Mesothelial cell of epicardium (in vitro differentiated cells): ENCODE measurements around the gene COX6B2. TPM values are rescaled to one million over a fixed set of nuclear protein-coding genes. Genes with fewer than 3 reads are reported as not detected.
"Not testable (repeated sequence)": the region's sequence is repeated elsewhere in the genome, so short reads cannot be mapped to it uniquely, and the experiment has no call there.

Experiments
- DNase-seq, 2 experiments: peaks; one replicate each; pipeline ENCODE4 v3.0.0; 2021; ENCODE audit warnings: low spot score in 2 of 2; ENCODE audit not compliant: unreplicated experiment in 2 of 2
- H3K27ac Mint-ChIP-seq: 2 replicates; pipeline ENCODE4 v1.8.0; 2021; ENCODE audit warnings: mixed read lengths
- H3K27me3 Mint-ChIP-seq: 2 replicates; pipeline ENCODE4 v1.8.0; 2021; ENCODE audit warnings: low read depth, mixed read lengths
- H3K36me3 Mint-ChIP-seq: 2 replicates; pipeline ENCODE4 v1.8.0; 2021; ENCODE audit warnings: mixed read lengths
- H3K4me1 Mint-ChIP-seq: 2 replicates; pipeline ENCODE4 v1.8.0; 2021; ENCODE audit warnings: mixed read lengths
- H3K4me3 Mint-ChIP-seq: 2 replicates; pipeline ENCODE4 v1.8.0; 2021; ENCODE audit warnings: mild to moderate bottlenecking, moderate library complexity, mixed read lengths
- H3K9me3 Mint-ChIP-seq: 2 replicates; pipeline ENCODE4 v1.8.0; 2021; ENCODE audit warnings: mixed read lengths
- total RNA-seq: library from RNA; stranded (reverse); gene quantifications from 3 replicates; pipeline ENCODE4 v1.2.1, GENCODE V29; 2021
- TF ChIP-seq, protein P1 (sequence below): fragments of 200-600 bp; sonication (generic); IDR thresholded peaks from one replicate; pipeline ENCODE4 v1.5.0; 2021; ENCODE audit warnings: antibody characterized with exemption; ENCODE audit not compliant: unreplicated experiment

COX6B2 gene, protein sequence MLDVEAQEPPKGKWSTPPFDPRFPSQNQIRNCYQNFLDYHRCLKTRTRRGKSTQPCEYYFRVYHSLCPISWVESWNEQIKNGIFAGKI
- total RNA-seq = 7.3 to 11.5 TPM (median 7.3 TPM) in 3 replicates

DNA sequence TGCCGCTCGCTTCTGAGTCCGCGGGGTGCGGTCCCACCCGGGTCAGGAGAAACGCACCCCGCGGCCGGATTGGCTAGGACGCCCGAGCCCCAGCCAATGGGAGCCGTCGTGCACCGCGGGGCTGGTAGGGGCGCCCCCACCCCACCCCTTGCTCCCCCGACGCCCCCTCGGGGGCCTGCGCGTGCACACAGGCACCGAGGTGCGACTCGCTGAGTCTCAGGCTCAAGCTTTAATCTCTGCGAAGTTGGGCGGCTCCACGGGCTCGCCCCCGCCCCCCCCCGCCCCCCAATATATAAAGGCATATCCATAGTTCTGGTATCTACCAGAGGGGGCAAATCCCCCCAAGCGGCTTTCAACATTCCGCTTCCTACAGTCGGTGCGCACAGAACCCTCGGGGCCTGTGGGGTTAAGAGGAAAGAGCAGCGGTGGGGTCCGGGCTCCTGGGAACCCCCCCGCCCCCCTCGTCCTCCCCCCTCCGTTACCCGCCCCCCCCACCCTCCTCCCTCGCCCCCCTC, at the start of gene COX6B2:
Gene COX6B2 (minus strand): TSS at position 22 of the 515 bp plus-strand sequence. CDS start 198 bp downstream, outside the sequence.
- no peaks in the 10 kb centered on the region for H3K9me3 Mint-ChIP-seq
- H3K27ac Mint-ChIP-seq = peak within 1 kb of the TSS; percentile 53
- peak within 1 kb of the TSS; percentile 65 for H3K4me3 Mint-ChIP-seq
- no peaks in the 10 kb centered on the region for H3K36me3 Mint-ChIP-seq
- H3K27me3 Mint-ChIP-seq = peaks cover 68% of the 10 kb centered on the region
- no peak for DNase-seq
- TF ChIP-seq, protein P1, sequence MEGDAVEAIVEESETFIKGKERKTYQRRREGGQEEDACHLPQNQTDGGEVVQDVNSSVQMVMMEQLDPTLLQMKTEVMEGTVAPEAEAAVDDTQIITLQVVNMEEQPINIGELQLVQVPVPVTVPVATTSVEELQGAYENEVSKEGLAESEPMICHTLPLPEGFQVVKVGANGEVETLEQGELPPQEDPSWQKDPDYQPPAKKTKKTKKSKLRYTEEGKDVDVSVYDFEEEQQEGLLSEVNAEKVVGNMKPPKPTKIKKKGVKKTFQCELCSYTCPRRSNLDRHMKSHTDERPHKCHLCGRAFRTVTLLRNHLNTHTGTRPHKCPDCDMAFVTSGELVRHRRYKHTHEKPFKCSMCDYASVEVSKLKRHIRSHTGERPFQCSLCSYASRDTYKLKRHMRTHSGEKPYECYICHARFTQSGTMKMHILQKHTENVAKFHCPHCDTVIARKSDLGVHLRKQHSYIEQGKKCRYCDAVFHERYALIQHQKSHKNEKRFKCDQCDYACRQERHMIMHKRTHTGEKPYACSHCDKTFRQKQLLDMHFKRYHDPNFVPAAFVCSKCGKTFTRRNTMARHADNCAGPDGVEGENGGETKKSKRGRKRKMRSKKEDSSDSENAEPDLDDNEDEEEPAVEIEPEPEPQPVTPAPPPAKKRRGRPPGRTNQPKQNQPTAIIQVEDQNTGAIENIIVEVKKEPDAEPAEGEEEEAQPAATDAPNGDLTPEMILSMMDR = no peak
- peaks cover 21% of the 10 kb centered on the region for H3K4me1 Mint-ChIP-seq

DNA sequence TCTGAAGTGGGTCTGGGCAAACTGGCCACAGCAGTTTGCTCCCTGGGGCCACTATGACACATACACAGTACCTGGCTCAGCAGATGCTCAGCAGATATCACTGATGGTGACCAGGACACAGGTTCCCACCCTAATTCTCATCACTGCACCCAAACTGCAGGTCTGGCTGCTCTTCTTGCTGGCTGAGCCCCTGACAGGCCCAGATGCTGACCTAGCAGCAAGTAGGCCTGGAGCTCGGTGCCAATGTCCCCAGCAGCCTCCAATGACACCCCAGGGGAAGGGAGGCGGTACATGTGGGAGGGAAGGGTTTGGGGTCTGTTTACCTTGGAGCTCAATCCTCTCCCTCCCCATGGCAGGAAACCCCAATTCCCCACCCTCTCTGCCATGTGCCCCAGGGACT, 48.0 kb upstream of the COX6B2 start:
- H3K27me3 Mint-ChIP-seq = no peaks in the 10 kb centered on the region
- H3K4me3 Mint-ChIP-seq = no peak overlapping the region
- H3K27ac Mint-ChIP-seq = no peak overlapping the region
- H3K36me3 Mint-ChIP-seq = peaks cover 31% of the 10 kb centered on the region
- peaks cover 16% of the 10 kb centered on the region for H3K4me1 Mint-ChIP-seq
- H3K9me3 Mint-ChIP-seq = no peaks in the 10 kb centered on the region
- no peak for DNase-seq
- TF ChIP-seq, protein P1 = no peak

DNA sequence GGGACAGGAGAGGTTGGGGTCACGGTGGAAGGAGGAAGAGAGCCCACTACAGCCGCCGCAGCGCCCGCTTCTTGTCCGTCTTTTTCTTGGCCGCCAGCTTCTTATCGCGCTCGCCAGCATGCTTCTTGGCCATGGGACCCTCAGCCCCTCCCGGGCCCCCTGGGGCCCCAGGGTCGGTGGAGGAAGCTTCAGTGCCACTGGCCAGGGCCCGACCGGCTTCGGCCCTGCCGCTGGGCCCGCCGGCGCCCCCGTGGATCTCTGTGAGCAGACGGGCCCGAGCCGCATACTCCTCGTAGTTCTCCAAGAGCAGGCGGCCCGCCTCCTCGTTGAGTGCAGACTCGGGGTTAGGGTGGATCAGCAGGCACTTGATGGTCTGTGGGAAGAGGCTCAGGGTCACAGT, 46.9 kb upstream of the COX6B2 start:
- not testable (repeated sequence) for H3K4me3 Mint-ChIP-seq, H3K27ac Mint-ChIP-seq, H3K27me3 Mint-ChIP-seq, H3K9me3 Mint-ChIP-seq, H3K4me1 Mint-ChIP-seq, DNase-seq
- H3K36me3 Mint-ChIP-seq = peaks cover 31% of the 10 kb centered on the region

DNA sequence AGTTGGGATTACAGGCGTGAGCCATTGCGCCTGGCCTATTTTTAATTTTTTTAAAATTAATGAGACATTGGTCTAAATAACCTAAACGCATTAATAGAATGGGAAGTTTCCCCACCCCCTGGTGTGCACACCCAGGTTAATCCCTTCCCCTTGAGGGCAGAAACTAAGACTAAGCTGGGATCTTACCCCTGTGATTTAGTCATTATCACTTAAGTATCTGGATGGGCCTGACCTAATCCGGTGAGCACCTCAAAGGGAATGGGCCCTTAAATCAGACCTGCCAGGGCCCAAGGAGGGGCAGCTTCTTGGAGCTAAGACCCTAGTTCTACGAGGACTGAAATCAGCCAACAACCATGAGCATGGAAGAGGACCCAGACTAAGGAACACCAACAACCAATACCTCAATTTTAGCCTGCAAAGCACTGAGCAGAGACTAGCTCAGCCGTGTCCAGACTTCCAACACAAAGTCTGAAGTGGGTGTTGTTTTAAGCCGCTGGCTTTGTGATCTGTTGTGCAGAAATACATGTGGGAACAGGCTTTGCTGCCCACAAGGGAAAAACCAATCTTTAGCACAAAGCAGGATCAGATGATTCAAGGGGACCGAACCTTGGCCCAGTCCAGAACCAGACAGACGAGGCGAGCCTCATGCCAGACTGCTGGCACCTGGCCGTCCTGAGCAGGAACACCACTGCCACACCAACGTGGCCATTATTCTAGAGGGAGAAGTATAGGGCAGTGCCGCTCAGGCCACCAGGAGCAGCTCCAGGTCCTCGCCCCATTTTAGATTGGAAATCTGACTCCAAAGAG, 46.0 kb upstream of the COX6B2 start:
- DNase-seq = no peak
- Mint-ChIP-seq H3K27ac (peak overlapping the region; percentile 50), H3K4me3 (no peak overlapping the region)

DNA sequence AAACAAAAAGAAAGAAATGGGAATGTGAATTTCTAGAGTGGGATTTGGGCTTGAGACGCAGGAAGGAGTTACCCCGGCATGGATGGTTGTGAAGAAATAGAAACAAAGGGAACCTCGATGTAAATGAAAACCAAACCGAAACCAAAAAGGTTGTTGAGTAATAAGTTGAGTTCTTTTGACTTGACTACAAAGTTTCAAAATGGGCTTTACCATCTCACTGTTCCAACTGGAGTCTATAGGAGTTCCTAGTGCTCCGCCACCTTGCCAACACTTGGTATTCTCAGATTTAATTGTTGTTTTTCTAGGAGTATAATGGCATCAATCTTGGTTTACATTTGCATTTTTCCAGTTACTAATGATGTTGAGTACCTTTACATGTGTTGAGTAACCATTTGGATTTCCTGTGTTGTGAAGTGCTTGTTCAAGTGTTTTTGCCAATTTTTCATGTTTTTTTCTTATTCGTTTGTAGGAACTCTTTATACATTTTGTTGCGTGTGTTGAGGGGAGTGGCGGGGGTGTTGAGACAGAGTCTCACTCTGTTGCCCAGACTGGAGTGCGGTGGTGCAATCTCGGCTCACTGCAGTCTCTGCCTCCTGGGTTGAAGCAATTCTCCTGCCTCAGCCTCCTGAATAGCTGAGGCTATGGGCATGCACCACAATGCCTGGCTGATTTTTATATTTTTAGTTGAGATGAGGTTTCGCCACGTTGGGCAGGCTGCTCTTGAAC, 43.8 kb upstream of the COX6B2 start:
- no peak for DNase-seq
- Mint-ChIP-seq H3K4me1 (peaks cover under 1% of the 10 kb centered on the region), H3K27me3 (no peaks in the 10 kb centered on the region), H3K4me3 (no peak overlapping the region), H3K36me3 (peaks cover 19% of the 10 kb centered on the region), H3K9me3 (no peaks in the 10 kb centered on the region), H3K27ac (no peak overlapping the region)
- TF ChIP-seq, protein P1 = no peak

More for the DNA sequence above, 46.0 kb upstream of the COX6B2 start:
- Mint-ChIP-seq H3K4me1 (peaks cover under 1% of the 10 kb centered on the region), H3K36me3 (peaks cover 24% of the 10 kb centered on the region), H3K27me3 (no peaks in the 10 kb centered on the region), H3K9me3 (no peaks in the 10 kb centered on the region)
- TF ChIP-seq, protein P1 = no peak
